Measurements from ENCODE around the gene PLA2G4F.

Gene PLA2G4F

GRCh38 chr15:42128476-42128875 lies 28.0 kb downstream of the PLA2G4F start:
- no peak for TF ChIP-seq CTCF (IDR thresholded peaks at IDR 0.05)

GRCh38 chr15:42123546-42123945 lies 32.9 kb downstream of the PLA2G4F start:
- no peak for TF ChIP-seq CTCF (IDR thresholded peaks at IDR 0.05)

GRCh38 chr15:42121682-42122081 lies 34.8 kb downstream of the PLA2G4F start:
- TF ChIP-seq CTCF (IDR thresholded peaks at IDR 0.05): no peak

GRCh38 chr15:42121021-42121420 lies 35.4 kb downstream of the PLA2G4F start:
- no peak for TF ChIP-seq CTCF (IDR thresholded peaks at IDR 0.05)

GRCh38 chr15:42120285-42120684 lies 36.2 kb downstream of the PLA2G4F start:
- no peak for TF ChIP-seq CTCF (IDR thresholded peaks at IDR 0.05)

- TF ChIP-seq CTCF (IDR thresholded peaks at IDR 0.05): no peak
Observed at GRCh38 chr15:42119446-42119760, 37.0 kb downstream of the PLA2G4F start.

- TF ChIP-seq CTCF (IDR thresholded peaks at IDR 0.05): no peak
Observed at GRCh38 chr15:42118650-42119445, 37.6 kb downstream of the PLA2G4F start.

- TF ChIP-seq CTCF (IDR thresholded peaks at IDR 0.05): no peak
Observed at GRCh38 chr15:42111924-42112323, 44.5 kb downstream of the PLA2G4F start.

Data from LNCAP (cell line).